Smooth muscle cell of the coronary artery (primary cell): ENCODE measurements around the gene EPB42. TPM values are rescaled to one million over a fixed set of nuclear protein-coding genes. Genes with fewer than 3 reads are reported as not detected.

Experiments
- total RNA-seq: library from RNA; depleted of rRNA; stranded (reverse); fragments of >200 nt; gene quantifications from 2 replicates; pipeline ENCODE4 v1.2.3, GENCODE V29; 2014; ENCODE audit warnings: low replicate concordance

EPB42 gene
- total RNA-seq, result not detected in 2 replicates

GRCh38 chr15:43220991-43221403 lies at the start of gene EPB42:
Gene EPB42 (minus strand): TSS chr15:43221018. CDS start chr15:43220825, 193 bp downstream.

GRCh38 chr15:43266834-43267233 lies 46.0 kb upstream of the EPB42 start, which contains the start of gene TGM5:
Gene TGM5 (minus strand): TSS chr15:43266928. CDS start chr15:43266849, 79 bp downstream.

GRCh38 chr15:43185157-43186002 lies 35.4 kb downstream of the EPB42 start, which contains the start of gene CCNDBP1:
Gene CCNDBP1 (plus strand): TSS chr15:43185403. CDS start chr15:43185499, 96 bp downstream.

Other genes starting within 250 kb of the EPB42 start
- gene UBR1, start 115.0 kb downstream of the EPB42 start, total RNA-seq, result 38.3 and 43.8 TPM in 2 replicates
- gene TMEM62, start 87.4 kb downstream of the EPB42 start, total RNA-seq, result 4.9 and 6.8 TPM in 2 replicates
- 40.1 and 72.2 TPM in 2 replicates for gene CCNDBP1, start 35.6 kb downstream of the EPB42 start, total RNA-seq
- not detected in 2 replicates for gene TGM5, start 45.9 kb upstream of the EPB42 start, total RNA-seq
- gene TGM7, start 81.2 kb upstream of the EPB42 start, total RNA-seq, result not detected in 2 replicates
- gene LCMT2, start 109.6 kb upstream of the EPB42 start, total RNA-seq, result 7.3 and 7.8 TPM in 2 replicates
- 10.9 and 16.6 TPM in 2 replicates for gene ZSCAN29, start 150.0 kb upstream of the EPB42 start, total RNA-seq
- 6.1 and 10.1 TPM in 2 replicates for gene TUBGCP4, start 150.1 kb upstream of the EPB42 start, total RNA-seq